Progenitor cell of endocrine pancreas (in vitro differentiated cells): Measurements from ENCODE around the gene SPHKAP. TPM values are rescaled to one million over a fixed set of nuclear protein-coding genes. Genes with fewer than 3 reads are reported as not detected.

ENCODE experiments used
- DNase-seq: peaks from one replicate; pipeline ENCODE4 v3.0.0; 2021; ENCODE audit warnings: low spot score; ENCODE audit not compliant: unreplicated experiment
- H3K27ac Mint-ChIP-seq: 2 replicates; pipeline ENCODE4 v1.8.0; 2021; ENCODE audit warnings: mild to moderate bottlenecking, moderate library complexity, mixed read lengths
- H3K27me3 Mint-ChIP-seq: 2 replicates; pipeline ENCODE4 v1.8.0; 2021; ENCODE audit warnings: mixed read lengths
- H3K36me3 Mint-ChIP-seq: 2 replicates; pipeline ENCODE4 v1.8.0; 2022; ENCODE audit warnings: mixed read lengths; ENCODE audit not compliant: insufficient read depth
- H3K4me1 Mint-ChIP-seq: 2 replicates; pipeline ENCODE4 v1.8.0; 2021; ENCODE audit warnings: low read depth, mixed read lengths
- H3K4me3 Mint-ChIP-seq: 2 replicates; pipeline ENCODE4 v1.8.0; 2021; ENCODE audit warnings: low read depth, mild to moderate bottlenecking, moderate library complexity, mixed read lengths
- H3K9me3 Mint-ChIP-seq: 2 replicates; pipeline ENCODE4 v1.8.0; 2021; ENCODE audit warnings: low read depth, mixed read lengths
- CTCF ChIP-seq: fragments of 200-600 bp; sonication (generic); IDR thresholded peaks from one replicate; pipeline ENCODE4 v1.5.0; 2021; ENCODE audit warnings: antibody characterized with exemption, mild to moderate bottlenecking; ENCODE audit not compliant: unreplicated experiment
- total RNA-seq: library from RNA; stranded (reverse); gene quantifications from 2 replicates; pipeline ENCODE4 v1.2.1, GENCODE V29; 2021

Gene SPHKAP
- total RNA-seq, 1 donor from 2014 or later = 0.07 TPM

GRCh38 chr2:228038967-228039366, 142.5 kb downstream of the SPHKAP start:
- no peak for DNase-seq
- H3K27me3 Mint-ChIP-seq = no peaks in the 10 kb centered on the region
- H3K4me3 Mint-ChIP-seq = no peak overlapping the region
- H3K36me3 Mint-ChIP-seq = no peaks in the 10 kb centered on the region
- TF ChIP-seq CTCF = no peak
- no peaks in the 10 kb centered on the region for H3K9me3 Mint-ChIP-seq
- no peak overlapping the region for H3K27ac Mint-ChIP-seq
- H3K4me1 Mint-ChIP-seq = no peaks in the 10 kb centered on the region

DNA sequence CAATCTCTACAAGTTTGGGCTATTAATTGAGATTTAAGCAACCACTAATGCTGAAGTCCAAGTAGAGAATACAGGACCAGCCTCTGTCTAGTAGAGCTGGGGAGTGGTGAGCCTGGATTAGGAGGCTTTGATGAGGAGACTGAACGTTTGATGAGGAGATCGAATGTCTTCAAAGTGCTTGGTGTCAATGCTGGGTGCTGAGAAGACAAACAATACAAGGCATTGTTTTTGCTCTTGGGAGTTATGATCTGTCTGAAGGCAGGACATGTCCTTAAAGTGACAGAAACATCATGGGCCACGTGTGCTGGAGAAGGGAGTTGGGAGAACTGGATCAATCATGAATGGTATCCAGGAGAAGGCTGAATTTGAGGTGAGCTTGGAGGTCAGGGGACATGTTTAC, 143.6 kb downstream of the SPHKAP start:
- H3K4me3 Mint-ChIP-seq = no peak overlapping the region
- no peaks in the 10 kb centered on the region for H3K27me3 Mint-ChIP-seq
- TF ChIP-seq CTCF = no peak
- peaks cover 5% of the 10 kb centered on the region for H3K9me3 Mint-ChIP-seq
- no peak for DNase-seq
- H3K27ac Mint-ChIP-seq = no peak overlapping the region
- H3K36me3 Mint-ChIP-seq = no peaks in the 10 kb centered on the region
- H3K4me1 Mint-ChIP-seq = no peaks in the 10 kb centered on the region

GRCh38 chr2:228023619-228024018, 157.9 kb downstream of the SPHKAP start:
- Mint-ChIP-seq H3K27ac (no peak overlapping the region), H3K9me3 (peaks cover 4% of the 10 kb centered on the region), H3K27me3 (no peaks in the 10 kb centered on the region), H3K4me3 (no peak overlapping the region), H3K36me3 (no peaks in the 10 kb centered on the region), H3K4me1 (no peaks in the 10 kb centered on the region)
- TF ChIP-seq CTCF = no peak
- no peak for DNase-seq

GRCh38 chr2:228018311-228018710, 163.2 kb downstream of the SPHKAP start:
- Mint-ChIP-seq H3K4me1 (no peaks in the 10 kb centered on the region), H3K9me3 (peaks cover 4% of the 10 kb centered on the region), H3K27me3 (no peaks in the 10 kb centered on the region), H3K27ac (no peak overlapping the region), H3K4me3 (no peak overlapping the region), H3K36me3 (no peaks in the 10 kb centered on the region)
- no peak for TF ChIP-seq CTCF
- no peak for DNase-seq

- DNase-seq = no peak
- TF ChIP-seq CTCF = no peak
- no peaks in the 10 kb centered on the region for H3K4me1 Mint-ChIP-seq
- no peak overlapping the region for H3K27ac Mint-ChIP-seq
- H3K9me3 Mint-ChIP-seq = peaks cover 4% of the 10 kb centered on the region
- H3K36me3 Mint-ChIP-seq = no peaks in the 10 kb centered on the region
- H3K4me3 Mint-ChIP-seq = no peak overlapping the region
- no peaks in the 10 kb centered on the region for H3K27me3 Mint-ChIP-seq
These were observed 163.7 kb downstream of the SPHKAP start for GRCh38 chr2:228017784-228018183.
